Superior temporal gyrus (tissue), 1 donor: ENCODE results near the gene KDM1A.
"Not testable (repeated sequence)": the region's sequence is repeated elsewhere in the genome, so short reads cannot be mapped to it uniquely, and the experiment has no call there.

Source experiments
- DNase-seq: peaks from one replicate; pipeline ENCODE4 v3.0.0-alpha.2; 2016; ENCODE audit errors: extremely low spot score

Gene KDM1A

GRCh38 chr1:23019094-23019862 is at the start of gene KDM1A:
TSS of gene KDM1A (plus strand) at chr1:23019468. CDS start at chr1:23019597, 129 bp downstream.
- peak; percentile 98 for DNase-seq

GRCh38 chr1:22970096-22970495 is 49.2 kb upstream of the KDM1A start:
- DNase-seq = no peak

- no peak for DNase-seq
Observed at GRCh38 chr1:22971161-22971560, 48.1 kb upstream of the KDM1A start.

GRCh38 chr1:22971611-22972405 is 47.5 kb upstream of the KDM1A start:
- DNase-seq = no peak

- DNase-seq = no peak
Observed at GRCh38 chr1:22972760-22973159, 46.5 kb upstream of the KDM1A start, which contains the start of gene LACTBL1. TSS of gene LACTBL1 (minus strand) at chr1:22972866. CDS start at chr1:22972316, 550 bp downstream.

GRCh38 chr1:22975694-22976093 is 43.6 kb upstream of the KDM1A start:
- DNase-seq = no peak

- DNase-seq = no peak
Observed at GRCh38 chr1:22976127-22976460, 43.2 kb upstream of the KDM1A start.

- DNase-seq = peak; percentile 73
Observed at GRCh38 chr1:22976461-22977243, 42.6 kb upstream of the KDM1A start.

GRCh38 chr1:22978299-22978698 is 41.0 kb upstream of the KDM1A start:
- no peak for DNase-seq

- DNase-seq = not testable (repeated sequence)
Observed at GRCh38 chr1:22980471-22980790, 38.8 kb upstream of the KDM1A start.

- DNase-seq = no peak
Observed at GRCh38 chr1:22983944-22984343, 35.3 kb upstream of the KDM1A start.

- not testable (repeated sequence) for DNase-seq
Observed at GRCh38 chr1:22992384-22992783, 26.9 kb upstream of the KDM1A start.

- not testable (repeated sequence) for DNase-seq
Observed at GRCh38 chr1:22993220-22993795, 26.0 kb upstream of the KDM1A start.

GRCh38 chr1:22995774-22996173 is 23.5 kb upstream of the KDM1A start:
- no peak for DNase-seq

- DNase-seq = not testable (repeated sequence)
Observed at GRCh38 chr1:22997528-22997927, 21.7 kb upstream of the KDM1A start.

- DNase-seq = not testable (repeated sequence)
Observed at GRCh38 chr1:23000133-23000532, 19.1 kb upstream of the KDM1A start.

GRCh38 chr1:23002218-23002617 is 17.1 kb upstream of the KDM1A start:
- not testable (repeated sequence) for DNase-seq

GRCh38 chr1:23004112-23004511 is 15.2 kb upstream of the KDM1A start:
- DNase-seq = no peak

GRCh38 chr1:23004769-23005168 is 14.5 kb upstream of the KDM1A start:
- not testable (repeated sequence) for DNase-seq

- no peak for DNase-seq
Observed at GRCh38 chr1:23007106-23007505, 12.2 kb upstream of the KDM1A start.

GRCh38 chr1:23008901-23009300 is 10.4 kb upstream of the KDM1A start:
- no peak for DNase-seq

GRCh38 chr1:23010025-23010424 is 9.2 kb upstream of the KDM1A start:
- DNase-seq = not testable (repeated sequence)
